BLaER1 treated with 17β-estradiol and CSF1 and Interleukin-3, amounts not matched to agents 10 nM and 100 nM (cell line): ENCODE results near the gene INO80.

ENCODE experiments used
- H3K27ac ChIP-seq, 11 experiments: shearing (Covaris generic); formaldehyde crosslinking; 2 replicates each; pipeline ENCODE4 v1.8.1; 2022
- H3K27me3 ChIP-seq, 11 experiments: shearing (Covaris generic); formaldehyde crosslinking; 2 replicates each; pipeline ENCODE4 v1.8.1; 2022
- H3K36me3 ChIP-seq, 11 experiments: shearing (Covaris generic); formaldehyde crosslinking; 2 replicates each; pipeline ENCODE4 v1.8.1; 2022
- H3K4me1 ChIP-seq, 10 experiments: shearing (Covaris generic); formaldehyde crosslinking; 2 replicates each; pipeline ENCODE4 v1.8.1; 2022
- H3K4me2 ChIP-seq, 11 experiments: shearing (Covaris generic); formaldehyde crosslinking; 2 replicates each; pipeline ENCODE4 v1.8.1; 2022
- H3K4me3 ChIP-seq, 10 experiments: shearing (Covaris generic); formaldehyde crosslinking; 2 replicates each; pipeline ENCODE4 v1.8.1; 2022
- H3K9ac ChIP-seq, 11 experiments: shearing (Covaris generic); formaldehyde crosslinking; 2 replicates each; pipeline ENCODE4 v1.8.1; 2022
- H3K9me3 ChIP-seq, 11 experiments: shearing (Covaris generic); formaldehyde crosslinking; replicated peaks in 1 of 11; 2 replicates each; pipeline ENCODE4 v1.8.1; 2022
- H4K20me1 ChIP-seq, 11 experiments: shearing (Covaris generic); formaldehyde crosslinking; 2 replicates each; pipeline ENCODE4 v1.8.1; 2022
- Cebpa-rat ChIP-seq, 11 experiments: shearing (Covaris generic); IDR thresholded peaks; 2 replicates each; pipeline ENCODE4 v1.8.1; 2022

The INO80 gene

GRCh38 chr15:41124058-41124457 lies 8.0 kb upstream of the INO80 start:
- no peaks in the 10 kb centered on the region for H3K4me1 ChIP-seq
- no peaks in the 10 kb centered on the region for H3K9me3 ChIP-seq
- H4K20me1 ChIP-seq: no peaks in the 10 kb centered on the region
- no peak overlapping the region for H3K4me3 ChIP-seq
- H3K4me2 ChIP-seq: no peak overlapping the region
- no peak overlapping the region for H3K9ac ChIP-seq
- no peaks in the 10 kb centered on the region for H3K36me3 ChIP-seq
- no peak overlapping the region for H3K27ac ChIP-seq
- no peak for TF ChIP-seq Cebpa-rat (IDR thresholded peaks at IDR 0.05)
- H3K27me3 ChIP-seq: no peaks in the 10 kb centered on the region

- H3K4me1 ChIP-seq: no peaks in the 10 kb centered on the region
- H3K4me2 ChIP-seq: no peak overlapping the region
- no peak overlapping the region for H3K4me3 ChIP-seq
- no peak overlapping the region for H3K27ac ChIP-seq
- no peaks in the 10 kb centered on the region for H4K20me1 ChIP-seq
- no peaks in the 10 kb centered on the region for H3K27me3 ChIP-seq
- no peak overlapping the region for H3K9ac ChIP-seq
- H3K9me3 ChIP-seq: no peaks in the 10 kb centered on the region
- H3K36me3 ChIP-seq: no peaks in the 10 kb centered on the region
- no peak for TF ChIP-seq Cebpa-rat (IDR thresholded peaks at IDR 0.05)
Observed at GRCh38 chr15:41122849-41123248, 6.8 kb upstream of the INO80 start.

GRCh38 chr15:41121951-41122350 lies 5.9 kb upstream of the INO80 start:
- H3K4me2 ChIP-seq: no peak overlapping the region
- no peak overlapping the region for H3K27ac ChIP-seq
- H4K20me1 ChIP-seq: no peaks in the 10 kb centered on the region
- peaks cover 2 to 6% (median 5%) of the 10 kb centered on the region in 10 experiments; a peak in 18 of 20 replicates for H3K4me1 ChIP-seq
- no peak overlapping the region for H3K9ac ChIP-seq
- H3K4me3 ChIP-seq: no peak overlapping the region
- no peaks in the 10 kb centered on the region for H3K27me3 ChIP-seq
- no peaks in the 10 kb centered on the region for H3K9me3 ChIP-seq
- TF ChIP-seq Cebpa-rat (IDR thresholded peaks at IDR 0.05): no peak
- H3K36me3 ChIP-seq: no peaks in the 10 kb centered on the region

- peak overlapping the region; percentile 80 to 98 (median 88) for H3K4me3 ChIP-seq
- H3K27ac ChIP-seq: peak overlapping the region; percentile 98 to 100 (median 99)
- no peaks in the 10 kb centered on the region for H3K27me3 ChIP-seq
- H3K4me2 ChIP-seq: peak overlapping the region; percentile 73 to 96 (median 89)
- H4K20me1 ChIP-seq: peaks cover 0 to 35% (median 29%) of the 10 kb centered on the region in 11 experiments; a peak in 18 of 22 replicates
- peaks cover 8 to 28% (median 24%) of the 10 kb centered on the region in 11 experiments; a peak in 21 of 22 replicates for H3K36me3 ChIP-seq
- no peak for TF ChIP-seq Cebpa-rat (IDR thresholded peaks at IDR 0.05)
- no peaks in the 10 kb centered on the region for H3K9me3 ChIP-seq
- peaks cover 19 to 28% (median 22%) of the 10 kb centered on the region in 10 experiments for H3K4me1 ChIP-seq
- H3K9ac ChIP-seq: peak overlapping the region; percentile 98 to 100 (median 99)
Observed at GRCh38 chr15:41116962-41117252, 827 bp upstream of the INO80 start.

DNA sequence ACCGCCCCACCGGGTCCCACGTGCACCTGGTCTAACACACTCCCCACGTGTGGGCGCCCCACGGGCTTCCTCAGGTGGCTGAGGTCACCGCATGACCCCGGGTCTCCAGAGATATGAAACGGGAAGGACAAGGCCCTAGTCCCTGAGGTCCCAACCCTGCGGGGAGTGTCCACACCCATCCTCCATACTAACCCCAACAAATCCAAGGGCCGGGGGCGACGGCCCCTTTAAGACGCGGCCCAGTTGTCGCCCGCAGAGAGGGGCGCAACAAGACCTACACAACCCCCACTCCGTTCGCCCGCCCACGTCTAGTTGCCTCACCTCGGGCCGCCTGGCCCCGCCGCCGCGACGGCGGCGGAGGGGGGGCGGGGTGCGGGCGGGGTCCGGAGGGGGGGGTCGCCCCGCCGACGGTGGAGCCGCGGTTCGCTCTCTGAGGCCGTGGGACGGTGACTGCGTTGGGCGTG lies 396 bp downstream of the INO80 start:
- H3K4me3 ChIP-seq: peak overlapping the region; percentile 80 to 98 (median 88)
- H3K9ac ChIP-seq: peak overlapping the region; percentile 98 to 100 (median 99)
- H3K27me3 ChIP-seq: no peaks in the 10 kb centered on the region
- peaks cover 8 to 40% (median 37%) of the 10 kb centered on the region in 11 experiments; a peak in 21 of 22 replicates for H3K36me3 ChIP-seq
- TF ChIP-seq Cebpa-rat (IDR thresholded peaks at IDR 0.05): no peak
- peak overlapping the region; percentile 64 to 85 (median 82) for H3K4me2 ChIP-seq
- H4K20me1 ChIP-seq: peaks cover 0 to 47% (median 37%) of the 10 kb centered on the region in 11 experiments; a peak in 18 of 22 replicates
- H3K4me1 ChIP-seq: peaks cover 19 to 28% (median 22%) of the 10 kb centered on the region in 10 experiments
- H3K27ac ChIP-seq: peak overlapping the region; percentile 98 to 100 (median 99)
- no peaks in the 10 kb centered on the region for H3K9me3 ChIP-seq

- Histone ChIP-seq H3K9ac (peak overlapping the region; percentile 98 to 100 (median 99)), H3K4me1 (peaks cover 19 to 28% (median 22%) of the 10 kb centered on the region in 10 experiments), H3K9me3 (no peaks in the 10 kb centered on the region), H3K4me2 (peak overlapping the region; percentile 64 to 85 (median 82)), H4K20me1 (peaks cover 0 to 52% (median 42%) of the 10 kb centered on the region in 11 experiments; a peak in 18 of 22 replicates), H3K27ac (peak overlapping the region; percentile 98 to 100 (median 99)), H3K27me3 (no peaks in the 10 kb centered on the region), H3K4me3 (peak overlapping the region; percentile 80 to 98 (median 88)), H3K36me3 (peaks cover 11 to 45% (median 41%) of the 10 kb centered on the region in 11 experiments)
- TF ChIP-seq Cebpa-rat (IDR thresholded peaks at IDR 0.05): no peak
Observed at GRCh38 chr15:41115161-41115651, 874 bp downstream of the INO80 start.

DNA sequence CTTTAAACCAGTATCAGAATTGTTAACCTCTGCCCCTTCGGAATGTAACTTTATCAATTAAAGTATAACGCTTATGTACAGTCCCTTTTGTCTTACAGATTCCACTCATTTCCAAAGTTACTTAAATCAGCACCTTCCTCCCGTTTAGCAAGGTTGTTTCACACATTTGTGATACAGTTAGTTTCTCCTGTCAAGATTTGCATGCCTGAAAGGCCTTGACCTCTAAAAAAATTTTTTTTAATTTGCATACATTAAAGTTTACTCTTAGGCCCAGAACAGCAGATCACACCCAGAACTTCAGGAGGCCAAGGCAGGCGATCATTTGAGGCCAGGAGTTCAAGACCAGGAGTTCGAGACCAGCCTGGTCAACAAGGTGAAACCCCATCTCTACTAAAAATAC lies 9.1 kb downstream of the INO80 start:
- Histone ChIP-seq H3K27ac (no peak overlapping the region), H3K9me3 (no peaks in the 10 kb centered on the region), H3K9ac (no peak overlapping the region), H3K4me2 (peak overlapping the region in 3 of 11 experiments; percentile 15 to 70 (median 68); a peak in 4 of 22 replicates), H3K4me1 (peaks cover 0 to 26% (median 10%) of the 10 kb centered on the region in 10 experiments; a peak in 15 of 20 replicates), H4K20me1 (peaks cover 35 to 100% (median 94%) of the 10 kb centered on the region in 11 experiments; a peak in 21 of 22 replicates), H3K27me3 (no peaks in the 10 kb centered on the region), H3K4me3 (no peak overlapping the region), H3K36me3 (peaks cover 22 to 97% (median 80%) of the 10 kb centered on the region in 11 experiments)
- TF ChIP-seq Cebpa-rat (IDR thresholded peaks at IDR 0.05): no peak

DNA sequence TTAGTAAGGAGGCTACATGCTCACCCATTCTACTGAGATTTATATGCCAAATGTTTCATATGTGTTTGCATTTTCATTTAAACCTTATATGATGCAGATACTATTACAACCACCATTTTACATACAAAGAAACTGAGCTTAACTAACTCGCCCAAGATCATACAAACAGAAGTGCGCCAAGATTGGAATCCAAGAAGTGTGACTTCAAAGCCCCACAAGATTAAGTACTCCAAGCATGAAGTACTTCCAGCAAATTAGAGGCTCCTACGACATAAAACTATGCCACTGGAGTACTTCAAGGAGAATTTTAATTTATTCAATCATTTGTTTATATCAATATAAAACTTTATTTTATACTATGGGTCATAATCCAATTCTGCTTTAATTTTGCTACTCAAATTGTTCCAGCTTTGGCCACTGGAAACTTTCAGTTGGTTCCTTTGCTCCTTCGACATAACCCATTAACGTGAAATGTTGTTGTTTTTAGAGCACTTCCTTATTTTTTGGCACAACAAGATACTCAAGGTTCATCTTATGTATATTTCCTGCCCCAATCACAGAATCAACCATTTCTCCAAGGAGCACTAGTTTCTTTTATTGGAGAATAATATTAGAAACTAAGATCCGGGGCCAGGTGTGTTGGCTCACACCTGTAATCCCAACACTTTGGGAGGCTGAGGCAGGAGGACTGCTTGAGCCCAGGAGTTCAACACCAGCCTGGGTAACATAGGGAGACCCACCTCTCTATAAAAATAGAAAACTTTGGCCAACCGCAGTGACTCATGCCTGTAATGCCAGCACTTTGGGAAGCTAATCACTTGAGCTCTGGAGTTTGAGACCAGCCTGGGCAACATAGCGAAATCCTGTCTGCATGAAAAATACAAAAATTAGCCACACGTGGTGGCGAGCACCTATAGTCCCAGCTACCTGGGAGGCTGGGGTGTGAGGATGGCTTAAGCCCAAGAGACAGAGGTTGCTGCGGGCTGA lies 10.4 kb downstream of the INO80 start:
- Histone ChIP-seq H3K4me2 (peak overlapping the region in 7 of 11 experiments; percentile 6 to 70 (median 57); a peak in 13 of 22 replicates), H3K27me3 (no peaks in the 10 kb centered on the region), H3K4me1 (peaks cover 0 to 26% (median 10%) of the 10 kb centered on the region in 10 experiments; a peak in 15 of 20 replicates), H3K36me3 (peaks cover 22 to 95% (median 70%) of the 10 kb centered on the region in 11 experiments), H3K4me3 (no peak overlapping the region), H4K20me1 (peaks cover 43 to 100% (median 97%) of the 10 kb centered on the region in 11 experiments; a peak in 21 of 22 replicates), H3K9ac (peak overlapping the region in 3 of 11 experiments; percentile 2 to 8 (median 5); a peak in 1 of 22 replicates), H3K9me3 (no peaks in the 10 kb centered on the region), H3K27ac (peak overlapping the region in 4 of 11 experiments; percentile 15 to 32 (median 24); a peak in 4 of 22 replicates)
- TF ChIP-seq Cebpa-rat (IDR thresholded peaks at IDR 0.05): no peak

DNA sequence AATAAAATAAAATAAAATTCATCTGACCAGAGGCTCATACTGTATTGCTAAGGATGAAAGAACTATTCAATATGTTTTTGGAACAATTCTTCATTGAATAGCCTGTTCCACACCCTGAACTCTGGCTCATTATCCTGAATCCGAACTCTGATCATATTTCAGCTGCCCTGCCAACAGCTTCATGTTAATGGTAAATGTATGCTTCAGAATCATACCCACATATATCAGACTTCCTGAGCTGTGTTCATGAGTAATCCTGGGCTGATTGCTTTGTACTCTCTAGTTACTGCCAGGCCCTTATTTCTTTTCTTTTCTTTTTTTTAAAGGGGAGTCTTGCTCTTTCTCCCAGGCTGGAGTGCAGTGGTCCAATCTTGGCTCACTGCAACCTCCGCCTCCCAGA lies 11.8 kb downstream of the INO80 start:
- no peak overlapping the region for H3K4me3 ChIP-seq
- peaks cover 57 to 100% (median 99%) of the 10 kb centered on the region in 11 experiments; a peak in 21 of 22 replicates for H4K20me1 ChIP-seq
- H3K4me2 ChIP-seq: no peak overlapping the region
- H3K36me3 ChIP-seq: peaks cover 26 to 96% (median 71%) of the 10 kb centered on the region in 11 experiments
- H3K9ac ChIP-seq: no peak overlapping the region
- peaks cover 0 to 26% (median 10%) of the 10 kb centered on the region in 10 experiments; a peak in 15 of 20 replicates for H3K4me1 ChIP-seq
- H3K9me3 ChIP-seq: no peaks in the 10 kb centered on the region
- no peak overlapping the region for H3K27ac ChIP-seq
- no peak for TF ChIP-seq Cebpa-rat (IDR thresholded peaks at IDR 0.05)
- H3K27me3 ChIP-seq: no peaks in the 10 kb centered on the region
